SK-N-MC (cell line): Measurements from ENCODE around the gene EXPH5.
A peak's percentile ranks its signal among the peaks of the same experiment; 100 is the strongest.

Source experiments
- DNase-seq: peaks from one replicate; pipeline ENCODE4 v3.0.0-alpha.2; 2011; ENCODE audit warnings: low read depth, low spot score
- H3K27ac ChIP-seq: fragments of 200-600 bp; sonication (generic); 2 replicates; pipeline ENCODE4 v1.5.1; 2016; ENCODE audit warnings: mixed run types
- H3K36me3 ChIP-seq: fragments of 200-600 bp; sonication (generic); 2 replicates; pipeline ENCODE4 v1.6.1; 2017; ENCODE audit warnings: antibody characterized with exemption, low read length, mixed read lengths; ENCODE audit not compliant: insufficient read depth
- H3K4me3 ChIP-seq: fragments of 200-600 bp; sonication (generic); 2 replicates; pipeline ENCODE4 v1.5.1; 2016
- H3K9ac ChIP-seq: fragments of 200-600 bp; sonication (generic); 2 replicates; pipeline ENCODE4 v1.8.0; 2017; ENCODE audit warnings: mixed run types, mixed read lengths; ENCODE audit not compliant: insufficient read length
- H3K9me3 ChIP-seq: fragments of 200-600 bp; sonication (generic); 2 replicates; pipeline ENCODE4 v1.6.1; 2017; ENCODE audit warnings: low read depth, mild to moderate bottlenecking, antibody characterized with exemption, low read length, moderate library complexity, mixed read lengths
- EZH2 ChIP-seq: fragments of 200-600 bp; sonication (generic); IDR thresholded peaks from one replicate; pipeline ENCODE4 v1.6.1; 2017; ENCODE audit warnings: antibody characterized with exemption
- FOXP2 ChIP-seq: optimal IDR thresholded peaks from 2 replicates; pipeline ENCODE3; 2011; ENCODE audit warnings: mild to moderate bottlenecking, moderate library complexity; ENCODE audit not compliant: insufficient read depth; ENCODE audit errors: extremely low read length, control extremely low read depth
- POLR2AphosphoS5 ChIP-seq: IDR thresholded peaks from 2 replicates; pipeline ENCODE4 v1.6.1; 2012; ENCODE audit warnings: mild to moderate bottlenecking, low read depth, low read length, borderline replicate concordance

The EXPH5 gene

GRCh38 chr11:108559340-108559739 is 34.2 kb downstream of the EXPH5 start:
- Histone ChIP-seq H3K36me3 (no peaks in the 10 kb centered on the region), H3K9me3 (no peaks in the 10 kb centered on the region), H3K4me3 (peak overlapping the region; percentile 36; the same call in 1 of the 2 replicates), H3K27ac (no peak overlapping the region), H3K9ac (no peak overlapping the region)
- peak; percentile 44 for DNase-seq
- TF ChIP-seq POLR2AphosphoS5: no peak
- TF ChIP-seq FOXP2: no peak
- TF ChIP-seq EZH2: no peak

GRCh38 chr11:108558222-108558621 is 35.3 kb downstream of the EXPH5 start:
- no peak for DNase-seq
- Histone ChIP-seq H3K36me3 (no peaks in the 10 kb centered on the region), H3K9me3 (no peaks in the 10 kb centered on the region), H3K9ac (no peak overlapping the region), H3K4me3 (no peak overlapping the region), H3K27ac (no peak overlapping the region)
- TF ChIP-seq EZH2 (no peak), POLR2AphosphoS5 (no peak), FOXP2 (no peak)

GRCh38 chr11:108556019-108556418 is 37.5 kb downstream of the EXPH5 start:
- no peak overlapping the region for H3K9ac ChIP-seq
- H3K9me3 ChIP-seq: no peaks in the 10 kb centered on the region
- H3K4me3 ChIP-seq: no peak overlapping the region
- H3K36me3 ChIP-seq: no peaks in the 10 kb centered on the region
- TF ChIP-seq FOXP2 (no peak), POLR2AphosphoS5 (no peak), EZH2 (no peak)
- DNase-seq: no peak
- H3K27ac ChIP-seq: no peak overlapping the region

GRCh38 chr11:108551651-108552462 is 41.7 kb downstream of the EXPH5 start:
- Histone ChIP-seq H3K9ac (no peak overlapping the region), H3K9me3 (no peaks in the 10 kb centered on the region), H3K36me3 (no peaks in the 10 kb centered on the region), H3K4me3 (no peak overlapping the region), H3K27ac (no peak overlapping the region)
- TF ChIP-seq POLR2AphosphoS5 (no peak), EZH2 (no peak), FOXP2 (no peak)
- DNase-seq: no peak

- Histone ChIP-seq H3K9me3 (no peaks in the 10 kb centered on the region), H3K27ac (no peak overlapping the region), H3K4me3 (no peak overlapping the region), H3K36me3 (no peaks in the 10 kb centered on the region), H3K9ac (no peak overlapping the region)
- DNase-seq: no peak
- TF ChIP-seq EZH2 (no peak), POLR2AphosphoS5 (no peak), FOXP2 (no peak)
Measured at GRCh38 chr11:108549319-108549885, 44.2 kb downstream of the EXPH5 start.

- H3K9ac ChIP-seq: no peak overlapping the region
- H3K9me3 ChIP-seq: no peaks in the 10 kb centered on the region
- H3K27ac ChIP-seq: no peak overlapping the region
- TF ChIP-seq FOXP2 (no peak), POLR2AphosphoS5 (no peak), EZH2 (no peak)
- no peak overlapping the region for H3K4me3 ChIP-seq
- no peak for DNase-seq
- no peaks in the 10 kb centered on the region for H3K36me3 ChIP-seq
Measured at GRCh38 chr11:108545909-108546501, 47.6 kb downstream of the EXPH5 start.

- Histone ChIP-seq H3K9ac (no peak overlapping the region), H3K4me3 (no peak overlapping the region), H3K27ac (no peak overlapping the region), H3K9me3 (no peaks in the 10 kb centered on the region), H3K36me3 (no peaks in the 10 kb centered on the region)
- TF ChIP-seq FOXP2 (no peak), POLR2AphosphoS5 (no peak), EZH2 (no peak)
- no peak for DNase-seq
Measured at GRCh38 chr11:108543316-108543964, 50.1 kb downstream of the EXPH5 start.

- H3K4me3 ChIP-seq: no peak overlapping the region
- H3K9me3 ChIP-seq: no peaks in the 10 kb centered on the region
- no peaks in the 10 kb centered on the region for H3K36me3 ChIP-seq
- TF ChIP-seq FOXP2: no peak
- TF ChIP-seq EZH2: no peak
- TF ChIP-seq POLR2AphosphoS5: no peak
- H3K27ac ChIP-seq: no peak overlapping the region
- DNase-seq: no peak
- no peak overlapping the region for H3K9ac ChIP-seq
Measured at GRCh38 chr11:108541531-108541930, 52.0 kb downstream of the EXPH5 start.
